ENCODE results near the gene TLK1.

The TLK1 gene

GRCh38 chr2:171160119-171160955 lies at the start of gene TLK1:
Gene TLK1, minus strand, starts transcription at chr2:171160893. Its CDS starts 465 bp downstream, at chr2:171160428.
- peak; percentile 54 to 71 for DNase-seq (ENCODE audit: low read depth in 1 of 2, low spot score in 1 of 2)

DNA sequence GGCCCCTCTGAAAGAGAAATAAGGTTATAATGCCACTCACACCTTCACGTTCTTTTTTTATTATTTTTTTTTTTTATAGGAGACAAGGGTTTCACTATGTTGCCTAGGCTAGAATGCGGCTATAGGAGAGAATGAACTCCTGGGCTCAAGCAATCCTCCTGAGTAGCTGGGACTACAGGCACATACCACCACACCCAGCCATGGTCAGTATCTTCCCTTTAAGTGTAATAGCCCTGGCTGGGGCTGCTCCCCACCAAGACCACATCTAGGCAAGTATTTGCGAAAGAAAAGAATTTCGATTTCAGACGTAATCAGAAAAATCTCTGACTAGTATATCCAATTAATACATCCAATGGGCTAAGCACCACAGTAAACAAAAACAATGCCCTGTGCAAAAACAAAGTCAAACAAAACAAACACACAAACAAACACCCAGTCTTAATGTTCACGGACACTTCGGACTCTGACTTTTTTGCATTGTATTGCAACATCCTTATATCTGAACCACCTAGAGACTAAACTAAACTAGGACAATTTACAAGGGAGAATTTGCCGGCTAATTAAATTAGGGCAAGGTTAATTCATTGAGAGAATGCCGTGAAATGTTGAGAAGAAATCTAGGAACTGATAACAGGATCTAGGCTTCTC lies 49.6 kb upstream of the TLK1 start:
- DNase-seq (ENCODE audit: low read depth in 1 of 2, low spot score in 1 of 2) = no peak

GRCh38 chr2:171208657-171209056 lies 48.0 kb upstream of the TLK1 start:
- no peak for DNase-seq (ENCODE audit: low read depth in 1 of 2, low spot score in 1 of 2)

- DNase-seq (ENCODE audit: low read depth in 1 of 2, low spot score in 1 of 2) = no peak
Measured at GRCh38 chr2:171206422-171207115, 45.9 kb upstream of the TLK1 start.

DNA sequence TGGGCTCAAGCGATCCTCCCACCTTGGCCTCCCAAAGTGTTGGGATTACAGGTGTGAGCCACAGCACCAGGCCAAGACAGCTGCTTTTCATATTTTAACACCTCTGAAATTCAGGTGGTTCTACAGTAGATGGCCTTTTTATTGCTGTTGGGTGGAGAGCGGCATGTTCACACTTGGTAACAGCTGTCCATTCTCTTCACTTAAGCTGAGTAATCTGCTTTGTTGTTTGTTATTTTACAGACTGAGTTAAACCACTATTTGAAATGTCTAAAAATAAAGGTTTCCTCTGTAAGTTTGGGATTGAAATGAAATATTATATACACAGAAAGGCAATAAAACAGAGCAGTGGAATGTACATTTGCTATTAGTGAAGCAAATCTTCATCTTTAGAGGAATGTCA lies 44.9 kb upstream of the TLK1 start:
- DNase-seq (ENCODE audit: low read depth in 1 of 2, low spot score in 1 of 2) = no peak

GRCh38 chr2:171201767-171202166 lies 41.1 kb upstream of the TLK1 start:
- no peak for DNase-seq (ENCODE audit: low read depth in 1 of 2, low spot score in 1 of 2)

- no peak for DNase-seq (ENCODE audit: low read depth in 1 of 2, low spot score in 1 of 2)
Measured at GRCh38 chr2:171201271-171201670, 40.6 kb upstream of the TLK1 start.

DNA sequence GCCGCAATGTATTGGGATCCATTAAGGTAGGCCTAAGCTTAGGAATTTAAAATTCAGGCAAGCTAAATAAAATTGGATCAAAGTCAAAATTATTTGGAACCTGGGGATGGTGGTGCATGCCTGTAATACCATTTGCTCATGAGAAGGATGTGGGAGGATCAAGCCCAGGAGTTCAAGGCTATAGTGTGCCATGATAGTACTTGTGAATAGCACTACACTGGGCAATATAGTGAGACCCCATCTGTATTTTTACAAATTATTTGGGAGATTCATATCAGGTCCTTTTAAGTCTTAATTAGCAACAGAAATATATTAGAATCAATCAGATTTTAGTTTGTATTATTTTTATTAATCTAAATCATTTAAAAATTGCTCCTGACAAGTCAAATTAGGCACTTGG lies 39.8 kb upstream of the TLK1 start:
- no peak for DNase-seq (ENCODE audit: low read depth in 1 of 2, low spot score in 1 of 2)

DNA sequence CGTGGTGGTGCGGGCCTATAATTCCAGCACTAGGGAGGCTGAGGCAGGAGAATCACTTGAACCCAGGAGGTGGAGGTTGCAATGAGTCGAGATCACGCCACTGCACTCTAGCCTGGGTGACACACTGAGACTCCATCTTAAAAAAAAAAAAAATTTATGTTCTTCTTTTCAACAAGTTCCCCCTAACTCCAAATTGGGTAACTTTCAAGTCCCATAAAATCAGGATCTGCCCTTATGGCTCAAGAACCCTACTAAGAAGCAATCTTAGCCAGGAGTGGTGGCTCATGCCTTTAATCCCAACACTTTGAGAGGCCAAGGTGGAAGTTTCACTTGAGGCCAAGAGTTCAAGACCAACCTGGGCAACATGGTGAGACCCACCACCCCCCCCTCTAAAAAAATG lies 30.3 kb upstream of the TLK1 start:
- DNase-seq (ENCODE audit: low read depth in 1 of 2, low spot score in 1 of 2) = no peak

DNA sequence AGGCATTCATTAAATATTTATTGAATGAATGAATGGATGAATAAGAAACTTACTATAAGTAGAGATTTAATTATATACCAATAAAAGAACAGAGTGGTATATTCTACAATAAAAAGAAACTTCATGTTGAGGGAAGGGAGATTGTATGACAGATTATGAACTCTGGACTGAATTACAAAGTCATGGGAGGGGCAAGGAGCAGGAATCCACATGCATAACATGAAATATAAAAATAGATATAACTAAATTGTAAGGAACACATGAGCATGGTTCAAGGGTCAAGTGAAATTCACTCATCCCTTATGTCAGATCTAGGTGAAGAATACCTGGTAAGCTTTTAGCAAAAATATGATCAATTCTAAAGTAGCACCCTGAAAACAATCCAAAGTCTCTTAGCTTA lies 27.1 kb upstream of the TLK1 start:
- DNase-seq (ENCODE audit: low read depth in 1 of 2, low spot score in 1 of 2) = no peak

DNA sequence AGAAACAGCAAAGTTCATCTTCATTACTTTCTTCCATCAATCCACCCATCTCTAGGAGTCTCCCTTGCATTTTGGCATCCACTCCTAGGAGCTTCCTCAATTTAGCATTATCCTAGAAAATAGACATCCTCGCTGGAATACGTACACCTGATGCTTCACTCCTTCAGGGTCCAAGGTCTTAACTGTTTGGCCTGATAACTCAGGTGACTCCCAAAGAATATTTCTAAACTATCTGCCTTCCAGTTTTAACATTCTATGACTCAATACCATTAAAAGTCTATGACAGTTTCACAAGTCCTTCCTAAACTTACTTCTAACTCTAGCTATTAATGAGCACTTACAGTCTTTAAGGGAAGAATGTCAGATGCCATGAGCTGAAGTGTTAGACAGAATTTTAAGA lies 26.5 kb upstream of the TLK1 start:
- no peak for DNase-seq (ENCODE audit: low read depth in 1 of 2, low spot score in 1 of 2)

- no peak for DNase-seq (ENCODE audit: low read depth in 1 of 2, low spot score in 1 of 2)
Measured at GRCh38 chr2:171185941-171186340, 25.2 kb upstream of the TLK1 start.

DNA sequence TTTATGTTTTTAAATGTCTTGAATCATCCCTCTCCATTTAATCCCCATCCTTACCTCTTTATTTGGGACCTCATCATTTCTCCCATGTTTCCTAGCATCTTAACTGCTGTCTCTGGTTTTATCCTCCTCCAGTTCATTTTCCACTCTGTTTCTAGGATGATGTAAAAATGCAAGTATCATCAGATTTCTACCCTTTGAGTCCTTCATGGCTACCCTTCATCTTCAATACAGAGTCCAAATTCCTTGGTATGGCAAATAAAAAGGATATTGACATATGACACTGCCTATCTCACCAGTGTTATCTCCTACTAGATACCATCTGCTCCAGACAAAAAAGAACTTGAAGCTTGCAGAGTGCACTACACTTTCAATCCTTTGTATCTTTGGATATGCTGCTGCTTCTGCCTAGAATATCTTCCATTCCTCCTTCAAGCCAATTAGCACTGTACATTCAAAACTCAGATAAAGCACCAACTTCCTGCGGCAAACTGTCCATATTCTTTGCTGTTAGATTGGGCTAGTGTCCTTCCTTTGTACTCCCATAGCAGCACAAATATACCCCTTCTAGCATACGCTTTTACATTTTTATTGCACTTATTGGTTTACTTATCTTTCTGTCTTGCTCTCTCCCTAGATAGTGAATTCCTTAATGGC lies 24.6 kb upstream of the TLK1 start:
- DNase-seq (ENCODE audit: low read depth in 1 of 2, low spot score in 1 of 2) = no peak

- no peak for DNase-seq (ENCODE audit: low read depth in 1 of 2, low spot score in 1 of 2)
Measured at GRCh38 chr2:171181064-171182049, 20.7 kb upstream of the TLK1 start.

GRCh38 chr2:171180229-171180930 lies 19.7 kb upstream of the TLK1 start:
- no peak for DNase-seq (ENCODE audit: low read depth in 1 of 2, low spot score in 1 of 2)

- DNase-seq (ENCODE audit: low read depth in 1 of 2, low spot score in 1 of 2) = no peak
Measured at GRCh38 chr2:171178993-171179392, 18.3 kb upstream of the TLK1 start.

DNA sequence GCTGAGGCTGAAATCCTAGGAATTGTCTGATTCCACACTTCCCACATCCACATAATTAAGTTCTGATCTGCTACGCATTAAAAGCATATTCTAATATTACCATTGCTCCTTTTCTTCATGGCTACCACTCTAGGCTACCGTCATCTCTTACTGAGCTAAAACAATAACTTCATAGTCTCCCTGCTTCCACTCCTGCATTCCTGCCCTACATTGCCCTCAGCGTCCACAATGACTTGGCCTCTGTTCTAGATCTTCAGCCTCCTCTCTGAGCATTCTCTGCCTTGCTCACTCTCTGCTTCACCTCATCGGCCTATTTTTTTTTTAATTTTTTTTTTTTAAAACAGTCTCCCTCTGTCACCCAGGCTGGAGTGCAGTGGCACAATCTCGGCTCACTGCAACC lies 15.8 kb upstream of the TLK1 start:
- DNase-seq (ENCODE audit: low read depth in 1 of 2, low spot score in 1 of 2) = no peak

DNA sequence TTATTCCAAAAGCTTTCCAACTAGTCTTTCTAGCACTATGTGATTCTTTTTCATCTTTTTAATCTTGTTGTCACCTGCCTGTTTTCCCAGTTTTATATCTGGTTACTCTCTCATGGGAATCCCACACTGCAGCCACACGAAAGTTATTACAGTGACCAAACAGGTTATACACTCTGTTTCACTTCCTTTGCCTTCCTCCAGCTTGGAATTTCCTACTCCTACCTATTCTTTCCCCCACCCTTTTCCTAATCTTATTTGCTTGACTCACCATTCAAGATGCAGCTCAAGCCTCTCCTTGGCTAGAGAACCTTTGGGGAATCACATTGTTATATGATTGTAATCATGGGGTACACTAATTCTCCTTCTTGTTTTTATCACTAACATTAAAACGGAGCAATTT lies 13.4 kb upstream of the TLK1 start:
- DNase-seq (ENCODE audit: low read depth in 1 of 2, low spot score in 1 of 2) = no peak

GRCh38 chr2:171173087-171173486 lies 12.4 kb upstream of the TLK1 start:
- DNase-seq (ENCODE audit: low read depth in 1 of 2, low spot score in 1 of 2) = no peak

DNA sequence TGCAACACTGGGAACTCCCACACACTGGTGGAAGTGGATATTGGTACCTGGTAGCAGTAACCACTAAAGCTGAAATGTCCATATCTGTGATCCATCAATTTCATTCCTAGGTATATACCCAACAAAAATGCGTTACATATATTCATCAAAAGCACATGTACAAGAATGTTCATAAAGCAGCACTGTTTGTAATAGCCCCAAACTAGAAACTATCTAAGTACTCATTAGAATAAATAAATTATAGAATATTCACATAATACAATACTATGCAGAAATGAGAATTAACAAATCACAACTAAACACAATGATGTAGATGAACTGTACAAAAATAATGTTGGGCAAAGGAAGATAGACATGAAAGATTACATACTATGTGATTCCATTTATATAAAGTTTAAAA lies 11.1 kb upstream of the TLK1 start:
- no peak for DNase-seq (ENCODE audit: low read depth in 1 of 2, low spot score in 1 of 2)

Data from activated T-helper 1 cell treated with anti-CD3 and anti-CD28 coated beads, Interleukin-2, amount 50 U/mL, for 16 hours (primary cell).